ENCODE results near the gene FAM89A. TPM values are rescaled to one million over a fixed set of nuclear protein-coding genes. Genes with fewer than 3 reads are reported as not detected.

The FAM89A gene
- total RNA-seq, 1 experiment from 2014 or later, result 7.5 TPM

GRCh38 chr1:231057410-231057809, 17.4 kb upstream of the FAM89A start:
- intact Hi-C loops (cut with micrococcal nuclease), result no loop called here
- Histone ChIP-seq H3F3A (ENCODE audit: low read length, unreplicated experiment) (no peaks in the 10 kb centered on the region), H3K27ac (ENCODE audit: low read length) (no peak overlapping the region), H3K9me3 (ENCODE audit: low read length) (no peaks in the 10 kb centered on the region), H3K4me2 (ENCODE audit: low read length) (peak overlapping the region; percentile 36), H2AFZ (ENCODE audit: low read length) (no peak overlapping the region), H3K9ac (ENCODE audit: low read length) (no peak overlapping the region), H3K36me3 (ENCODE audit: low read depth, low read length) (no peaks in the 10 kb centered on the region), H3K79me2 (ENCODE audit: low read length) (no peaks in the 10 kb centered on the region), H3K4me3 (ENCODE audit: low read length) (no peak overlapping the region), H4K20me1 (ENCODE audit: low read length) (no peaks in the 10 kb centered on the region), H3K27me3 (ENCODE audit: low read length) (no peaks in the 10 kb centered on the region), H3K9me2 (replicated peaks; ENCODE audit: low read length) (no peaks in the 10 kb centered on the region), H3K4me1 (ENCODE audit: insufficient read depth, low read length) (peaks cover 43% of the 10 kb centered on the region)
- BruUV-seq (replicated peaks), result no TSS peak
- TF ChIP-seq EZH2 (IDR thresholded peaks at IDR 0.05; ENCODE audit: low read length, unreplicated experiment) (no peak), EZH2phosphoT487 (IDR thresholded peaks at IDR 0.05; ENCODE audit: borderline replicate concordance, low read length) (no peak), CTCF (conservative IDR thresholded peaks at IDR 0.05; ENCODE audit: low read depth, low read length) (peak; percentile 39)
- DNase-seq, result peak; percentile 89
- ChIA-PET POLR2A (ENCODE audit: unreplicated experiment) (no interaction called here), CTCF (no interaction called here)
- peak; percentile 86 for ATAC-seq

GRCh38 chr1:231055271-231055670, 15.2 kb upstream of the FAM89A start:
- Histone ChIP-seq H3K27me3 (ENCODE audit: low read length) (no peaks in the 10 kb centered on the region), H3F3A (ENCODE audit: low read length, unreplicated experiment) (no peaks in the 10 kb centered on the region), H3K79me2 (ENCODE audit: low read length) (no peaks in the 10 kb centered on the region), H4K20me1 (ENCODE audit: low read length) (no peaks in the 10 kb centered on the region), H3K9ac (ENCODE audit: low read length) (no peak overlapping the region), H3K27ac (ENCODE audit: low read length) (no peak overlapping the region), H3K9me3 (ENCODE audit: low read length) (no peaks in the 10 kb centered on the region), H2AFZ (ENCODE audit: low read length) (no peak overlapping the region), H3K4me3 (ENCODE audit: low read length) (no peak overlapping the region), H3K9me2 (replicated peaks; ENCODE audit: low read length) (no peaks in the 10 kb centered on the region), H3K4me1 (ENCODE audit: insufficient read depth, low read length) (peaks cover 40% of the 10 kb centered on the region), H3K36me3 (ENCODE audit: low read depth, low read length) (no peaks in the 10 kb centered on the region), H3K4me2 (ENCODE audit: low read length) (no peak overlapping the region)
- intact Hi-C loops (cut with micrococcal nuclease), result no loop called here
- no peak for TF ChIP-seq CTCF (conservative IDR thresholded peaks at IDR 0.05; ENCODE audit: low read depth, low read length)
- no peak for TF ChIP-seq EZH2phosphoT487 (IDR thresholded peaks at IDR 0.05; ENCODE audit: borderline replicate concordance, low read length)
- no peak for TF ChIP-seq EZH2 (IDR thresholded peaks at IDR 0.05; ENCODE audit: low read length, unreplicated experiment)
- no peak for DNase-seq
- BruUV-seq (replicated peaks), result no TSS peak
- ATAC-seq, result no peak
- ChIA-PET POLR2A (ENCODE audit: unreplicated experiment) (no interaction called here), CTCF (no interaction called here)

GRCh38 chr1:231053493-231054162, 13.6 kb upstream of the FAM89A start:
- no peaks in the 10 kb centered on the region for H3K36me3 ChIP-seq (ENCODE audit: low read depth, low read length)
- H3K9me2 ChIP-seq (replicated peaks; ENCODE audit: low read length), result no peaks in the 10 kb centered on the region
- TF ChIP-seq EZH2phosphoT487 (IDR thresholded peaks at IDR 0.05; ENCODE audit: borderline replicate concordance, low read length) (no peak), EZH2 (IDR thresholded peaks at IDR 0.05; ENCODE audit: low read length, unreplicated experiment) (no peak), CTCF (conservative IDR thresholded peaks at IDR 0.05; ENCODE audit: low read depth, low read length) (no peak)
- no peaks in the 10 kb centered on the region for H4K20me1 ChIP-seq (ENCODE audit: low read length)
- 0 out of 2 replicates have a peak, but pooled peaks cover 4% of the 10 kb centered on the region for H3K27me3 ChIP-seq (ENCODE audit: low read length)
- ATAC-seq (no peak), DNase-seq (peak; percentile 61)
- no peaks in the 10 kb centered on the region for H3F3A ChIP-seq (ENCODE audit: low read length, unreplicated experiment)
- no peaks in the 10 kb centered on the region for H3K79me2 ChIP-seq (ENCODE audit: low read length)
- H3K9me3 ChIP-seq (ENCODE audit: low read length), result no peaks in the 10 kb centered on the region
- peak overlapping the region; percentile 21; the same call in 1 of the 2 replicates for H3K4me3 ChIP-seq (ENCODE audit: low read length)
- CTCF ChIA-PET, result interaction anchor here (0.7 kb wide), 1 partner anchor 15 kb away, joined by 3 read pairs; no protein-coding TSS in a partner anchor
- peak overlapping the region; percentile 58 for H3K4me2 ChIP-seq (ENCODE audit: low read length)
- POLR2A ChIA-PET (ENCODE audit: unreplicated experiment), result no interaction called here
- no peak overlapping the region for H3K9ac ChIP-seq (ENCODE audit: low read length)
- intact Hi-C loops (cut with micrococcal nuclease), result no loop called here
- H3K27ac ChIP-seq (ENCODE audit: low read length), result no peak overlapping the region
- no TSS peak for BruUV-seq (replicated peaks)
- H3K4me1 ChIP-seq (ENCODE audit: insufficient read depth, low read length), result peaks cover 29% of the 10 kb centered on the region
- peak overlapping the region; percentile 63 for H2AFZ ChIP-seq (ENCODE audit: low read length)

Data from PC-3 (cell line).